ENCODE data around the gene EVX2.

EVX2 gene

GRCh38 chr2:176121190-176122051 lies 37.7 kb upstream of the EVX2 start:
- no peak for DNase-seq

- no peak for DNase-seq
Observed at GRCh38 chr2:176120364-176121189, 36.8 kb upstream of the EVX2 start.

GRCh38 chr2:176118601-176119339 lies 35.0 kb upstream of the EVX2 start:
- DNase-seq: peak; percentile 58

GRCh38 chr2:176117823-176118371 lies 34.1 kb upstream of the EVX2 start:
- DNase-seq: no peak

DNA sequence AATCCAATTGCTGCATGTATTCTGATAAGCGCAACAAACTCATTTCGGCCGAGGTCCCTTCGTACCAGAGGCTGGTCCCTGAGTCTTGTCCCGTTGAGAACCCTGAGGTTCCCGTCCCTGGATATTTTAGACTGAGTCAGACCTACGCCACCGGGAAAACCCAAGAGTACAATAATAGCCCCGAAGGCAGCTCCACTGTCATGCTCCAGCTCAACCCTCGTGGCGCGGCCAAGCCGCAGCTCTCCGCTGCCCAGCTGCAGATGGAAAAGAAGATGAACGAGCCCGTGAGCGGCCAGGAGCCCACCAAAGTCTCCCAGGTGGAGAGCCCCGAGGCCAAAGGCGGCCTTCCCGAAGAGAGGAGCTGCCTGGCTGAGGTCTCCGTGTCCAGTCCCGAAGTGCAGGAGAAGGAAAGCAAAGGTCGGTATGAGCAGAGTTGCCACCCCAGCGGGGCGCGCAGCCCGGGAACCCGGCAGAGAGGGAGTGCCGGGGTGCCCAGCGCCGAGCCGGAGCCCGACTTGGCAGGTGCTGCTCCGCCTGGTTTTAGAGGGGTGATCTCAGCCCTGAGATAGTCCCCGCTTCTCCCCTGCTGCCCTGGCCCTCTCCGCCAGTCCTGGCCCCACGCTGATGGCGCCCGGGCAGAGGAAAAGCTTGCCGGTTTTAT lies 33.5 kb upstream of the EVX2 start:
- no peak for DNase-seq

- DNase-seq: peak; percentile 83
Observed at GRCh38 chr2:176115883-176116813, 32.4 kb upstream of the EVX2 start, which contains the start of gene HOXD10. HOXD10 (plus strand) TSS chr2:176116778; CDS start chr2:176116834, 56 bp downstream.

GRCh38 chr2:176114930-176115625 lies 31.3 kb upstream of the EVX2 start:
- no peak for DNase-seq

DNA sequence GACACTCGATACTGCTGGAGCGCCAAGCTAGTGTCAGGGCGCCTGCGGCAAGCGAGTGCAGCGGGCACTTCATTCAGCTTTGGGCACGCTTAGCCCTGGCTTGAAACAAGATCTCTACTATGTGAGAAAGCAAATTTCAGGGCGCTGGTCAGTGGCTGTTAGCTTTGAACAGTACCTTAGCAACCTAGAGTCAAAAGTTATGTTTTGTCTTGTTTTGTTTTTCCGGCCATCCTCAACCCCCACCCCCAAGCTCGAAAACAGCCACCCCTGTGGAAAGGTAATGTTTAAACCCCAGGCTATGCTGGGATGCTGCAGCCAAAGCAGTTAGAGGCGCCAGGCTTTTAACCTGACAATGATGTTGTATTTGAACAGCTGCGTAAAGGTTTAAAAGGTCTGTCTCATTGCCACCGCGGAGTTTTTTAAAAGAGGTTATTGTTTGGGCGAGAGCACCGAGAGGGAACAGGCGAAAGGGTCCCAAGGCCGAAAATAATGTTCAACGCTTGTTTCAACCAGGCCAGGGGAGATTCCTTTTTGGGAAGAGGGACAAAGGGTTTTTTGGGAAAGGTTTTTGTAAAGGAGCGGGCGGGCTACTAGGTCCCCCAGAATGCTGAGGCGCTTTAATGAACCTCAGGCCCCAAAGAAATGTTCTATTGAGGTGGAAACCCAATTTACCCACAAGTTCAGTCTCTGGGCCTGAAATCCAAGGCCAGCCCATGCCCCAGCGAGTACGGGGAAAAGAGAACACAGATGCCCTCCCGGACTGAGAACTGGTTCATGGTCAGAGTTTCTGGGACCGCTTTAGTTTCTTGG lies 30.6 kb upstream of the EVX2 start:
- no peak for DNase-seq

DNA sequence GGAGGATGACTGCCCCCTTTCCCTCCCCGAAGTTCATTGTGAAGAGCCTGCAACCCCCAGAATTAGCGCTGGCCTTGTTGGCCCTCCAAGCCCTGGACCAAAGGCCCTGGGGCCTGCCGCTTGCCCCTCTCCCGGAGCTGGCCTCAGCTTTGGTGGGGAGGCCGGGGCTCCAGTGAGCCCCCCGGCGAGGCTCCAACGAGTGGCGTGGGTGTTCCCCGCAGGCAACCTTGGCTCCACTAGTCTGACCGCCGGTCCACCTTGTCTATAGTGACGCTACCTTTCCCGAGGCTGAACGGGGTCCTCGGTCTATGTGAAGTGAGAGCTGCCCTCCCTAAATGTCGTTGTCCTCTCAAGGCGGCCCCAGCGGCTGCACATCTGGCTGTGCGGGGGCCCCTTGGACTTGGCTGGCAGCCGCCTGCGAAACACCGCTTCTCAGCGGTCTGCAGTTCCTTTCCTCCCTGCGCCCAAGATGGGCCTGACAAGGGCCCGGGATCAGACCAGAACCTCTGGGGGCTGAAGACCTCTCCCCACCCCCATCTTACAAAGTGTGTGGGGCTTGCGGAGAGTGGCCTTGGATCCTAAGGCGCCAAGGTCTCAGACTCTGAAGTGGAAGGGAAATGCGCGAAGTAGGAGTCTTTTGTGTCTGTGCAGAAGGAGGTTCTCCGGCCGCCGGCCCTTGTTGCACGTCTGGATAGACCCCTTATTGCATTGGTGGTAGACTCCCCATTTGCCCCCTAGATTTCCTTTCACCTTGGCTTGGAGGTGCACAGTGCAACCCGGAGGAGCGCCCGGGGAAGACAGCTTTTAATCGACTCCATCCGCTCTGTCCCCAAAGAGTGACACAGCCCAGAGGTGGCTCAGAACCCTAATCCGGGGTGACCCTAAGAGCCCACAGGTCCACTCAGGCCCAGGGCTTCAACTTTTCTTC lies 28.9 kb upstream of the EVX2 start:
- DNase-seq: no peak

DNA sequence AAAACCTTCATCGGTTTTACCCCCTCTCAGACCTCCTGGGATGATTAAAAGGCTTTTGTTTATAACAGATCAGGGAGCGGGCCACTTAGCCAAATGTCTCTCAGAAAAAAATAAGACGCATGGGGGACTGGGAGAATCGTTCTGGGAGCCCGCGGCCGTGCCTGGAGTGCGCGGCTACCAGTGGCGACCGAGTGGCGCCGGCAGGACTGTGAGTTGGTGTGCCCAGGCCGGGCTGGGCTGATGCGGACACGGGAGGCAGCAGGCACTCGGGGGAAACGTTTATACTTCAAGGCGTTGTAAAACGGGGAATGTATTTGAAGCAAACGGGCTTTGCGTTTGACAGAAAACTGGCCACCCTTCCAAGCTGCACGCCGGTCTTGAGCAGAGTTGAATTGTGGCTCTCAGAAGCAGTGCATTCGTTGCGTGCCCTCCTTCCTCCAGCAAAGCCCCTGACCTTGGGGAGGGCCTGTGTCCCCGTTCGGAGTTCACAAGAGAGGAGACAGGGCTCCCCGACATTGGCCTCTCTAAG lies 28.1 kb upstream of the EVX2 start:
- no peak for DNase-seq

DNA sequence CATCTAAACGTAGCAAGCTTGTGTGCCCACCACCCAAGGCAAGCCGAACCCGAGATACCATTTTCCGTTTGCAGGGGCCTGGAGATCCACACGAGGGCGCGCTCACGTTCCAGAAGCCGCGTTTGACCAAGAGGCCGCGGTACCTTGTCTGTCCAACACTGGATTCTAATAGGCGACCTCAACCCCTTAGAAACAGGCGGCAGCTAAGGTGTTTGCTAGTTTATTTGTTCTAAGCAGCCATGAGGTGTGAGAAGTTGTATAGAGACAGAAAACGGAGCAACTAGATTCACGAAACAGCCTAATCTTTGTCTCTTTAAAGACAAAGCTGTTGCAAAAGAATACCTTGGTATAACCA lies 27.5 kb upstream of the EVX2 start:
- DNase-seq: peak; percentile 56

DNA sequence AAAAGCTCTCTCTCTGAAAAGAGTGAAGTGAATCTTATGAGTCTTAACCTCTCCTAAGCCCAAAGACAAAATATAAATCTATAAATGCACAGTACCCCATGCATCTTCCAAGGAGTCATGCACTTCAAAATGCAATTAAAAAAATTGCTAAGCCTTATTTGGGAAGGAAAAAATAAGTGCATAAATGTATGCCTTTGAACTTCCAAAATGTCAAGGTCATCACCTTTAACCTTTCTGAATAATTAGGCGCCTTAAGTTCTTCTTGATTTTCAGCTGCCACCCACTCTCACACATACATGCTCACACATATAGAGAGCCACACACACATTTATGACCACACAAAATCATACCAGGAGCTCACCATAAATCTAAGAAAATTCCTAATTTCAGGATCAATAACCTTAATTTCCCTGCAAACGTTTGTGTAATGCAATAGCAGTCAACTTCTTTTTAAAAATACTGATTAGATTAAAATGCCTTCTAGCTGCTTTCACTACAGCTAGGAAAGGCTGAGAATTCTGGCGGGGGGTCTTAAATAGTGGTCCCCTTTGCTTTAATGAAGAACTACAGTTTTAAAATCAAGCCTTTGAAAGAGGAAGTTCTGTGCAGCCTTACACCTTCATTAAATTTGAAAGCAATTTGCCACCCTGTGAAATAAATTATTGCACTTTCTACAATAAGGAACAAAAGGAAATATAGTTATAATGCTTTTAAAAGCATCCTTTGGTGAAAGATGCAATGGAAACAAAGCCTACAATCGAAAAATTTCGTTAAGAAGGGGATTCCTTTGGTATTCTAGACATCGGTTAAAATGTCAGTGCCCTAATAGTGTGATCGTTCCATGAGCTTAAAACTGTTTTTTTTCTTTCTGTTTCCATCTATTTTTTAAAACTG lies 26.9 kb upstream of the EVX2 start:
- no peak for DNase-seq

- no peak for DNase-seq
Observed at GRCh38 chr2:176109946-176110345, 26.2 kb upstream of the EVX2 start.

DNA sequence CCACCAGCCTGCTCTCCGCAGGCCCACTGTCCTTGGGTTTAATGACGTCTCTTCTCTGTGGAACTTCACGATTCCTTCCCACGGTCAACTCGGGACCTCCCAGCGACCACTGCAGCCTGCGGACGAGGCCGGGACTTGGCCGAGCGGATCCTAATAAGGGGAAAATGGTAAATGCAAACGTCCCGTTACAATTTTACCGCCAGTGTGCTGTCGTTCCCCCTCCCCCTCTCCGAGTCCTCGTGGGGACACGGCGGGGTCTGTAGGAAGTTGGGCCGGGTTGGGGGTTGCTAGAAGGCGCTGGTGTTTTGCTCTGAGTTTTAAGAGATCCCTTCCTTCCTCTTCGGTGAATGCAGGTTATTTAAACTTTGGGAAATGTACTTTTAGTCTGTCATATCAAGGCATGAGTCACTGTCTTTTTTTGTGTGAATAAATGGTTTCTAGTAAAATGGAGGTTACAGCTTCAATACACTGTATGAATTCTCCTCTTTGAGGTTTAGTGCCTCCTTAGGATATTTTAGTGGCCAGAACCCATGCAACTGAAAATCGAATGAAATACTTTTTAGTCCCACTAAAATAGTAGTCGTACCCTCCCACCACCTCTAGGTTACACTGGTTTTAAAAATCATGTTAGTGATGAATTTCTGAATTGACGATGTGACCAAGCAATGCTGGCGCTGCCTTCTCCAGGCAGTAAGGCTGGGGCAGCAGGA lies 25.6 kb upstream of the EVX2 start:
- DNase-seq: no peak

DNA sequence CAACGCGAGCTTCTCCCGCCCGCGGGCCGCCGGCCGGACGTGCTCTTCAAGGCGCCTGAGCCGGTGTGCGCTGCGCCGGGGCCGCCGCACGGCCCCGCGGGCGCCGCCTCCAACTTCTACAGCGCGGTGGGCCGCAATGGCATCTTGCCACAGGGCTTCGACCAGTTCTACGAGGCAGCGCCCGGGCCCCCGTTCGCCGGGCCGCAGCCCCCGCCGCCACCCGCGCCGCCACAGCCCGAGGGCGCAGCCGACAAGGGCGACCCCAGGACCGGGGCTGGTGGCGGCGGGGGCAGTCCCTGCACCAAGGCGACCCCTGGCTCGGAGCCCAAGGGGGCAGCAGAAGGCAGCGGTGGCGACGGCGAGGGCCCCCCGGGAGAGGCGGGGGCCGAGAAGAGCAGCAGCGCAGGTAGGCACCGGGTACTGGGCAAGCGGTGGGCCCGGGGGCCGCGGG lies 24.0 kb upstream of the EVX2 start:
- DNase-seq: no peak

Data from fibroblast of skin of right biceps (primary cell).